Sigmoid colon (tissue), 3 donors: ENCODE data around the gene P2RX4.

Experiments
- CTCF ChIP-seq, 4 experiments: fragments of 450-650 bp in 3 of 4; fragments of 200-600 bp in 1 of 4; IDR thresholded peaks; one replicate each; pipeline ENCODE4 v1.5.1; 2016 to 2019; ENCODE audit warnings: antibody characterized with exemption in 4 of 4, mild to moderate bottlenecking in 3 of 4, moderate library complexity in 2 of 4
- POLR2A ChIP-seq, 2 donors: fragments of 450-650 bp; IDR thresholded peaks; one replicate each; pipeline ENCODE4 v1.6.1; 2016; ENCODE audit warnings: antibody characterized with exemption in 2 of 2, mild to moderate bottlenecking in 2 of 2, moderate library complexity in 2 of 2

GRCh38 chr12:121187501-121187900 lies 22.4 kb upstream of the P2RX4 start:
- no peak for TF ChIP-seq CTCF (IDR thresholded peaks at IDR 0.05)
- no peak for TF ChIP-seq POLR2A (IDR thresholded peaks at IDR 0.05)
